Spleen (tissue), 11 donors: ENCODE results near the gene CARD19. TPM values are rescaled to one million over a fixed set of nuclear protein-coding genes. Genes with fewer than 3 reads are reported as not detected.
A peak's percentile ranks its signal among the peaks of the same experiment; 100 is the strongest.
"Not testable (repeated sequence)": the region's sequence is repeated elsewhere in the genome, so short reads cannot be mapped to it uniquely, and the experiment has no call there.

Experiments used
- DNase-seq: peaks from one replicate; pipeline ENCODE4 v3.0.0-alpha.2; 2020
- H3K27ac ChIP-seq, 8 donors: fragments of 200-600 bp; sonication (generic) in 7 of 8; 1 replicate in 4 of 8; 2 replicates in 4 of 8; pipeline versions ENCODE4 v1.5.0 to v1.8.0; 2016 to 2021; ENCODE audit warnings: inconsistent platforms in 4 of 8, mild to moderate bottlenecking in 4 of 8, moderate library complexity in 1 of 8
- H3K27me3 ChIP-seq, 7 donors: fragments of 200-600 bp; sonication (generic) in 6 of 7; replicated peaks in 1 of 7; 1 replicate in 4 of 7; 2 replicates in 3 of 7; pipeline versions ENCODE4 v1.5.0 to v1.8.0; 2016 to 2021; ENCODE audit warnings: inconsistent platforms in 3 of 7, mild to moderate bottlenecking in 1 of 7
- H3K36me3 ChIP-seq, 6 donors: fragments of 200-600 bp; sonication (generic) in 5 of 6; 1 replicate in 4 of 6; 2 replicates in 2 of 6; pipeline versions ENCODE4 v1.5.0 to v1.8.0; 2016 to 2021; ENCODE audit warnings: inconsistent platforms in 2 of 6
- H3K4me1 ChIP-seq, 6 donors: fragments of 200-600 bp; sonication (generic) in 5 of 6; 1 replicate in 3 of 6; 2 replicates in 3 of 6; pipeline versions ENCODE4 v1.5.0 to v1.8.0; 2016 to 2021; ENCODE audit warnings: inconsistent platforms in 3 of 6
- H3K4me3 ChIP-seq, 8 donors: fragments of 200-600 bp; sonication (generic) in 7 of 8; 1 replicate in 4 of 8; 2 replicates in 4 of 8; pipeline versions ENCODE4 v1.5.0 to v1.8.0; 2016 to 2021; ENCODE audit warnings: inconsistent platforms in 4 of 8, mild to moderate bottlenecking in 4 of 8, moderate library complexity in 2 of 8
- H3K9me3 ChIP-seq, 8 donors: fragments of 200-600 bp; sonication (generic) in 7 of 8; 1 replicate in 4 of 8; 2 replicates in 4 of 8; pipeline versions ENCODE4 v1.5.0 to v1.8.0; 2016 to 2021; ENCODE audit warnings: inconsistent platforms in 4 of 8
- CTCF ChIP-seq, 11 experiments: fragments of 200-600 bp in 7 of 11; fragments of 450-650 bp in 4 of 11; sonication (generic) in 4 of 11; IDR thresholded peaks in 8 of 11; conservative IDR thresholded peaks in 3 of 11; 1 replicate in 7 of 11; 2 replicates in 4 of 11; pipeline versions ENCODE4 v1.4.0 to v1.8.0; 2016 to 2021; ENCODE audit warnings: antibody characterized with exemption in 11 of 11, inconsistent platforms in 4 of 11, mild to moderate bottlenecking in 1 of 11
- POLR2A ChIP-seq, 3 donors: fragments of 450-650 bp; IDR thresholded peaks; one replicate each; pipeline ENCODE4 v1.5.1; 2017; ENCODE audit warnings: antibody characterized with exemption in 3 of 3, mild to moderate bottlenecking in 1 of 3
- POLR2AphosphoS5 ChIP-seq, 3 donors: sonication (generic); formaldehyde crosslinking; IDR thresholded peaks; one replicate each; pipeline ENCODE4 v1.5.1; 2017; ENCODE audit warnings: antibody characterized with exemption in 3 of 3
- WGBS, 5 donors: extraction: QIAGEN DNeasy Blood & Tissue Kit in 3 of 5; methylation state at CpG; one replicate each; pipeline versions ENCODE4 v1.1.5 to v1.1.7; 2013 to 2018; 5-methylcytosine and 5-hydroxymethylcytosine counted together
- intact Hi-C: fragments of 100-400 bp; cut with DNase I; formaldehyde crosslinking; loops from one replicate; pipeline ENCODE4 v1.15.0; 2023; ENCODE audit warnings: low total_unique reads
- polyA plus RNA-seq, 3 donors: library from polyadenylated mRNA; stranded (reverse); fragments of 200-250 nt; gene quantifications; one replicate each; pipeline ENCODE4 v1.2.1, GENCODE V29; 2013
- total RNA-seq, 7 donors: library from RNA; depleted of rRNA in 3 of 7; stranded (reverse); fragments of >200 nt in 3 of 7; fragmentation: NEBNext Ultra II Directional in 4 of 7; extraction: Animal tissue kit (Norgen Biotek cat#: 25700) in 4 of 7; gene quantifications; one replicate each; pipeline versions ENCODE4 v1.1.0 to v1.2.1, GENCODE V29; 2016 to 2021
- donor health status: healthy with polysubstance abuse.
- donor health status: DM: no; HTN: no; CAD: no; lungs with moderate emphysema.
- donor health status: DM: no; HTN: no; CAD: no.
- donor health status: Bipolar disorder and iron deficiency.
- donor health status: healthy.
- donor health status: DM: no; HTN: no; CAD: no.
- donor health status: DM: yes; HTN: yes; CAD: no.

CARD19 gene
- total and polyA plus RNA-seq, 10 donors = 21.7 to 78.8 (median 39.2) TPM

DNA sequence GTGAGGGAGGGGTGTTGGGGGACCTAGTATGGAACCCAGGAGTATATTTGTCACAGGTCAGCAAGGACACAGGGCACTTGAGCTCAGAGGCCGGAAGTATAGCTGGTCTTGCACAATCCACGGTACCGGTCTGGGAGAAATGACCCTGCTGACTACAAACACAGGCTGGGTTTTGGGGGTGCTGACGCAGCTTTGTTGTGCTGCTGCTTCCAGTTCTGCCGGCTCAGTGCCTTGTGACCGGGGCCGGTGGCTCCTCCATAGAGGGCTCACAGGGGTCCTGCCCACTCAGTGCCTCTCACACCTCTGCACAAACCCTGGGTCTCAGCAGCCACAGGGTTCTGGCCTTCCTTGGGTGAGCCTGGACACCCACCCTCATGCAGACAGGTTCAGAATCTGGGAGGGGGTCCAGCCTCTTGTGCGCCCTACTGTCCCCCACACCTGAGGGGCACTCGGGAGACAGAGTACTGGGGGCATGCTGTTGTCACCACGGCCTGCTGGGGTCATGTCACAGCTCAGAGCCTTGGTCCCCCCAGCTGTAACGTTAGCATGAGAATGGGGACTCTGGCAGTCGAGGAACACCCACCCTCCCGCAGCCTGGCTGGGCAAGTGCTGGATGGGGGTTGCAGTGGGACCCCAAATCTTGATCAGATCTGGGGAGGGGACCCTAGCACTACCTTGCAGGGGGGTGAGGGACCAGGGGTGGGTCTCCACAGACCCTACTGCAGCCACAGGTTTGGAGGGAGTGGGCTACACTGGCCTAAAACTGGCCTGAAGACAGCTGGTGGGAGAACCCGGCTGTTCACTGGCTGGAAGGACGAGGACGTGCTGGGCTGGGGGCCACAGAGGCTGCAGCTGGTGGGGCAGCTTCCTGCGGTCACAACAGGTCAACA lies 20.3 kb downstream of the CARD19 start:
- H3K4me1 ChIP-seq = peaks cover 18 to 98% (median 63%) of the 10 kb centered on the region in 6 donors
- intact Hi-C loops = no loop called here
- peak overlapping the region in 1 of 8 donors; percentile 60 for H3K4me3 ChIP-seq
- no peaks in the 10 kb centered on the region for H3K27me3 ChIP-seq
- peak overlapping the region in 7 of 8 donors; percentile 82 to 96 (median 90) for H3K27ac ChIP-seq
- H3K36me3 ChIP-seq = peaks cover 0 to 47% (median 5%) of the 10 kb centered on the region in 6 donors
- peak; percentile 79 to 89 (median 81) for TF ChIP-seq POLR2AphosphoS5 (IDR thresholded peaks at IDR 0.05)
- TF ChIP-seq CTCF (IDR thresholded peaks at IDR 0.05 in 8 of 11, conservative IDR thresholded peaks at IDR 0.05 in 3 of 11) = no peak
- peak; percentile 93 for DNase-seq
- 32 to 72% (median 48%) methylated on average over 11 to 17 of the region's 17 CpGs for WGBS, 5 donors
- no peaks in the 10 kb centered on the region for H3K9me3 ChIP-seq

DNA sequence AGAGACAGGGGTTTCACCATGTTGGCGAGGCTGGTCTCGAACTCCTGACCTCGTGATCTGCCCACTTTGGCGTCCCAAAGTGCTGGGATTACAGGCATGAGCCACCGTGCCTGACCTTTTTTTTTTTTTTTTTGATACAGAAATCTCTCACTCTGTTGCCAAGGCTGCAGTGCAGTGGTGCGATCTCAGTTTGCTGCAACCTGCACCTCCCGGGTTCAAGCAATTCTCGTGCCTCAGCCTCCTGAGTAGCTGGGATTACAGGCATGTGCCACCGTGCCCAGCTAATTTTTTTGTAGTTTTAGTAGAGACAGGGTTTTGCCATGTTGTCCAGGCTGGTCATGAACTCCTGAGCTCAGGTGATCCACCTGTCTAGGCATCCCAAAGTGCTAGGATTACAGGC lies 21.5 kb downstream of the CARD19 start:
- WGBS, 5 donors = 86 to 93% (median 90%) methylated on average over 8 to 9 of the region's 9 CpGs
- intact Hi-C loops, H3K9me3 ChIP-seq, H3K27me3 ChIP-seq, H3K4me3 ChIP-seq: not testable (repeated sequence)
- peaks cover 18 to 98% (median 62%) of the 10 kb centered on the region in 6 donors for H3K4me1 ChIP-seq
- H3K27ac ChIP-seq = peak overlapping the region in 6 of 8 donors; percentile 3 to 96 (median 66)
- H3K36me3 ChIP-seq = peaks cover 0 to 47% (median 13%) of the 10 kb centered on the region in 6 donors
- DNase-seq = peak; percentile 44

- WGBS, 5 donors = 94 to 98% (median 95%) methylated on average over 12 of the region's 12 CpGs
- Histone ChIP-seq H3K4me3 (peak overlapping the region in 1 of 8 donors; percentile 55), H3K9me3 (no peaks in the 10 kb centered on the region), H3K27me3 (no peaks in the 10 kb centered on the region), H3K4me1 (peaks cover 15 to 98% (median 59%) of the 10 kb centered on the region in 6 donors), H3K27ac (peak overlapping the region in 6 of 8 donors; percentile 3 to 96 (median 90)), H3K36me3 (peaks cover 0 to 47% (median 17%) of the 10 kb centered on the region in 6 donors)
- peak; percentile 67 for DNase-seq
- TF ChIP-seq POLR2A (IDR thresholded peaks at IDR 0.05) (no peak), POLR2AphosphoS5 (IDR thresholded peaks at IDR 0.05) (peak in 1 of 3 donors; percentile 33), CTCF (IDR thresholded peaks at IDR 0.05 in 8 of 11, conservative IDR thresholded peaks at IDR 0.05 in 3 of 11) (no peak)
- intact Hi-C loops = no loop called here
These were observed 22.2 kb downstream of the CARD19 start for GRCh38 chr9:93117924-93118862.

GRCh38 chr9:93118863-93119702 lies 23.1 kb downstream of the CARD19 start:
- peak; percentile 76 for DNase-seq
- no peaks in the 10 kb centered on the region for H3K27me3 ChIP-seq
- WGBS, 5 donors = 83 to 95% (median 89%) methylated on average over 9 to 12 of the region's 12 CpGs

More at GRCh38 chr9:93118863-93119702, 23.1 kb downstream of the CARD19 start:
- Histone ChIP-seq H3K36me3 (peaks cover 0 to 47% (median 23%) of the 10 kb centered on the region in 6 donors), H3K9me3 (no peaks in the 10 kb centered on the region), H3K4me1 (peaks cover 15 to 98% (median 58%) of the 10 kb centered on the region in 6 donors), H3K27ac (peak overlapping the region; percentile 50 to 96 (median 88)), H3K4me3 (peak overlapping the region in 1 of 8 donors; percentile 55)
- TF ChIP-seq POLR2A (IDR thresholded peaks at IDR 0.05) = no peak
- TF ChIP-seq POLR2AphosphoS5 (IDR thresholded peaks at IDR 0.05) = no peak
- no peak for TF ChIP-seq CTCF (IDR thresholded peaks at IDR 0.05 in 8 of 11, conservative IDR thresholded peaks at IDR 0.05 in 3 of 11)
- intact Hi-C loops = no loop called here
